ENCODE measurements around the gene PDIA2. TPM values are rescaled to one million over a fixed set of nuclear protein-coding genes. Genes with fewer than 3 reads are reported as not detected.

PDIA2 gene
- total and polyA plus RNA-seq, 10 of the 15 experiments (the other 5 are each of a cell fraction or from before 2014, with no cell fraction given), result 0.11 to 0.36 TPM; not detected in 8

- FAIRE-seq (no peak), DNase-seq (ENCODE audit: low read depth, low spot score) (no peak), ATAC-seq (no peak)
- H2AFZ ChIP-seq (ENCODE audit: control insufficient read depth, low read depth, low read length), result no peak overlapping the region
- H3K9ac ChIP-seq (ENCODE audit: control insufficient read depth, insufficient read depth, low read length), result no peak overlapping the region
- no peak for TF ChIP-seq E4F1 (IDR thresholded peaks at IDR 0.05; ENCODE audit: borderline replicate concordance, partially characterized antibody)
- no peak for TF ChIP-seq CUX1 (IDR thresholded peaks at IDR 0.05; ENCODE audit: insufficient replicate concordance, low read depth, low read length)
- no peak for TF ChIP-seq ZNF217 (IDR thresholded peaks at IDR 0.05)
- TF ChIP-seq KLF5 (IDR thresholded peaks at IDR 0.05; ENCODE audit: partially characterized antibody), result no peak
- TF ChIP-seq JUNB (IDR thresholded peaks at IDR 0.05), result no peak
- no peak for TF ChIP-seq KDM1A (IDR thresholded peaks at IDR 0.05; ENCODE audit: borderline replicate concordance)
- no peak for TF ChIP-seq POLR2AphosphoS2 (IDR thresholded peaks at IDR 0.05; ENCODE audit: low read depth, low read length)
- TF ChIP-seq ZBTB40 (IDR thresholded peaks at IDR 0.05; ENCODE audit: borderline replicate concordance), result no peak
- 98% methylated on average over 13 of the region's 13 CpGs for WGBS (ENCODE audit: insufficient coverage, insufficient replicate concordance, low lambda C conversion rate, missing lambda C conversion rate)
- ChIA-PET POLR2A (interaction anchor here (1.6 kb wide), 1 partner anchor 27 kb away, joined by 4 read pairs; no protein-coding TSS in a partner anchor), CTCF (no interaction called here), RAD21 (ENCODE audit: unreplicated experiment) (no interaction called here), SMC1A (ENCODE audit: uncharacterized antibody, unreplicated experiment) (no interaction called here)
- intact Hi-C loops (cut with micrococcal nuclease; ENCODE audit: unreplicated experiment), result no loop called here
- peaks cover 25% of the 10 kb centered on the region for H3K4me1 ChIP-seq (ENCODE audit: control insufficient read depth, insufficient read depth, low read length)
- no TSS peak for BruUV-seq (replicated peaks)
- H3K36me3 ChIP-seq (ENCODE audit: control insufficient read depth in 2 of 2, insufficient read depth in 2 of 2, low read length in 1 of 2), result peaks cover 3 to 13% of the 10 kb centered on the region in 2 experiments; a peak in 3 of 4 replicates
- H3K79me2 ChIP-seq (ENCODE audit: control insufficient read depth, insufficient read depth, low read length), result peaks cover 18% of the 10 kb centered on the region
- H3K9me3 ChIP-seq (replicated peaks; ENCODE audit: control insufficient read depth, insufficient read depth, low read length), result no peaks in the 10 kb centered on the region
- H4K20me1 ChIP-seq (ENCODE audit: control insufficient read depth, insufficient read depth), result no peaks in the 10 kb centered on the region
- in situ Hi-C loops (cut with MboI), result no loop called here
- no peak overlapping the region for H3K4me3 ChIP-seq
- H3K27ac ChIP-seq (ENCODE audit: control insufficient read depth, insufficient read depth), result no peak overlapping the region
- H3K4me2 ChIP-seq (ENCODE audit: control insufficient read depth, insufficient read depth), result no peak overlapping the region
- H3K27me3 ChIP-seq (replicated peaks in 1 of 2; ENCODE audit: control insufficient read depth in 2 of 2, insufficient read depth in 2 of 2, low read length in 1 of 2), result no peaks in the 10 kb centered on the region
Measured at GRCh38 chr16:322476-323143, 39.6 kb downstream of the PDIA2 start.
